Right renal pelvis (tissue), 4 donors: ENCODE measurements around the gene NCF4. TPM values are rescaled to one million over a fixed set of nuclear protein-coding genes. Genes with fewer than 3 reads are reported as not detected.

Experiments used
- DNase-seq, 4 donors: peaks; one replicate each; pipeline ENCODE4 v3.0.0-alpha.2; 2013; ENCODE audit warnings: low read depth in 4 of 4, low spot score in 3 of 4, missing footprints in 1 of 4
- polyA plus RNA-seq, 4 donors: library from polyadenylated mRNA; unstranded; fragments of 120-200 nt; gene quantifications; one replicate each; pipeline ENCODE4 v1.2.1, GENCODE V29; 2013; ENCODE audit not compliant: insufficient read length in 4 of 4

Gene NCF4
- polyA plus RNA-seq, 4 donors = 1.5 to 2.9 (median 2.2) TPM

GRCh38 chr22:36863979-36864378 lies 3.2 kb downstream of the NCF4 start:
- no peak for DNase-seq

GRCh38 chr22:36864454-36865215 lies 3.8 kb downstream of the NCF4 start:
- no peak for DNase-seq

- no peak for DNase-seq
Measured at GRCh38 chr22:36865346-36865745, 4.5 kb downstream of the NCF4 start.

- DNase-seq = no peak
Measured at GRCh38 chr22:36867695-36868094, 6.9 kb downstream of the NCF4 start.

- no peak for DNase-seq
Measured at GRCh38 chr22:36868546-36869181, 7.9 kb downstream of the NCF4 start.

GRCh38 chr22:36870250-36870649 lies 9.4 kb downstream of the NCF4 start:
- DNase-seq = no peak

GRCh38 chr22:36871669-36872081 lies 10.9 kb downstream of the NCF4 start:
- no peak for DNase-seq

- DNase-seq = no peak
Measured at GRCh38 chr22:36872084-36872483, 11.3 kb downstream of the NCF4 start.

GRCh38 chr22:36872866-36873498 lies 12.2 kb downstream of the NCF4 start:
- no peak for DNase-seq

- DNase-seq = peak in 2 of 4 donors; percentile 22 to 39
Measured at GRCh38 chr22:36873614-36874308, 13.0 kb downstream of the NCF4 start.

- DNase-seq = no peak
Measured at GRCh38 chr22:36874309-36874696, 13.5 kb downstream of the NCF4 start.

- no peak for DNase-seq
Measured at GRCh38 chr22:36874736-36875135, 13.9 kb downstream of the NCF4 start.

GRCh38 chr22:36875741-36876140 lies 14.9 kb downstream of the NCF4 start:
- DNase-seq = no peak

GRCh38 chr22:36879775-36880174 lies 19.0 kb downstream of the NCF4 start:
- DNase-seq = no peak

- no peak for DNase-seq
Measured at GRCh38 chr22:36881504-36882245, 20.9 kb downstream of the NCF4 start.

- no peak for DNase-seq
Measured at GRCh38 chr22:36884349-36885158, 23.7 kb downstream of the NCF4 start.

GRCh38 chr22:36885474-36885873 lies 24.7 kb downstream of the NCF4 start:
- DNase-seq = no peak

- no peak for DNase-seq
Measured at GRCh38 chr22:36886016-36886415, 25.2 kb downstream of the NCF4 start.

- no peak for DNase-seq
Measured at GRCh38 chr22:36887162-36887561, 26.4 kb downstream of the NCF4 start.

- DNase-seq = no peak
Measured at GRCh38 chr22:36891646-36892045, 30.8 kb downstream of the NCF4 start.
